CD4-positive, alpha-beta T cell treated with Interleukin-4 for 1 hour (primary cell): Measurements from ENCODE around the gene SIMC1.
A peak's percentile ranks its signal among the peaks of the same experiment; 100 is the strongest.

Experiments used
- DNase-seq, 2 donors: peaks; one replicate each; pipeline ENCODE4 v3.0.0-alpha.2; 2020 to 2022

The SIMC1 gene

GRCh38 chr5:176317534-176318374 is 79.5 kb downstream of the SIMC1 start:
- DNase-seq = no peak

GRCh38 chr5:176319827-176320554 is 81.8 kb downstream of the SIMC1 start:
- no peak for DNase-seq

GRCh38 chr5:176320577-176320976 is 82.4 kb downstream of the SIMC1 start:
- DNase-seq = no peak

- no peak for DNase-seq
Observed at GRCh38 chr5:176334031-176334770, 96.0 kb downstream of the SIMC1 start.

- no peak for DNase-seq
Observed at GRCh38 chr5:176337913-176338312, 99.7 kb downstream of the SIMC1 start.

- DNase-seq = no peak
Observed at GRCh38 chr5:176339304-176339703, 101.1 kb downstream of the SIMC1 start.

- DNase-seq = no peak
Observed at GRCh38 chr5:176341325-176342157, 103.3 kb downstream of the SIMC1 start.

GRCh38 chr5:176342158-176342483 is 103.9 kb downstream of the SIMC1 start:
- no peak for DNase-seq

GRCh38 chr5:176342766-176343458 is 104.7 kb downstream of the SIMC1 start:
- DNase-seq = no peak

- no peak for DNase-seq
Observed at GRCh38 chr5:176350416-176350815, 112.2 kb downstream of the SIMC1 start.

GRCh38 chr5:176352116-176352878 is 114.1 kb downstream of the SIMC1 start:
- no peak for DNase-seq

- no peak for DNase-seq
Observed at GRCh38 chr5:176353533-176353932, 115.3 kb downstream of the SIMC1 start.

GRCh38 chr5:176355400-176356178 is 117.4 kb downstream of the SIMC1 start:
- DNase-seq = no peak

GRCh38 chr5:176356179-176356566 is 117.9 kb downstream of the SIMC1 start:
- DNase-seq = no peak

- DNase-seq = no peak
Observed at GRCh38 chr5:176359658-176360057, 121.4 kb downstream of the SIMC1 start.

GRCh38 chr5:176360894-176361436 is 122.7 kb downstream of the SIMC1 start:
- no peak for DNase-seq

GRCh38 chr5:176361437-176362232 is 123.4 kb downstream of the SIMC1 start, which contains the start of gene KIAA1191:
Gene KIAA1191, minus strand, starts transcription at chr5:176361764. Its CDS starts 2,256 bp downstream, at chr5:176359508.
- peak; percentile 95 to 96 for DNase-seq

- DNase-seq = no peak
Observed at GRCh38 chr5:176362233-176362490, 123.9 kb downstream of the SIMC1 start.

GRCh38 chr5:176364765-176365350 is 126.6 kb downstream of the SIMC1 start:
- DNase-seq = no peak
